ENCODE results near the gene HEMGN. TPM values are rescaled to one million over a fixed set of nuclear protein-coding genes. Genes with fewer than 3 reads are reported as not detected.

The HEMGN gene
- total RNA-seq, 1 donor from 2014 or later = 0.14 TPM

- Histone ChIP-seq H3K9me3 (replicated peaks) (no peaks in the 10 kb centered on the region), H3K36me3 (peaks cover 34% of the 10 kb centered on the region)
- intact Hi-C loops (cut with micrococcal nuclease) = loop anchor here (5.0 kb wide), 1 partner anchor 188 kb away; no protein-coding TSS in a partner anchor
These were observed 37.8 kb downstream of the HEMGN start for GRCh38 chr9:97900103-97900737.

DNA sequence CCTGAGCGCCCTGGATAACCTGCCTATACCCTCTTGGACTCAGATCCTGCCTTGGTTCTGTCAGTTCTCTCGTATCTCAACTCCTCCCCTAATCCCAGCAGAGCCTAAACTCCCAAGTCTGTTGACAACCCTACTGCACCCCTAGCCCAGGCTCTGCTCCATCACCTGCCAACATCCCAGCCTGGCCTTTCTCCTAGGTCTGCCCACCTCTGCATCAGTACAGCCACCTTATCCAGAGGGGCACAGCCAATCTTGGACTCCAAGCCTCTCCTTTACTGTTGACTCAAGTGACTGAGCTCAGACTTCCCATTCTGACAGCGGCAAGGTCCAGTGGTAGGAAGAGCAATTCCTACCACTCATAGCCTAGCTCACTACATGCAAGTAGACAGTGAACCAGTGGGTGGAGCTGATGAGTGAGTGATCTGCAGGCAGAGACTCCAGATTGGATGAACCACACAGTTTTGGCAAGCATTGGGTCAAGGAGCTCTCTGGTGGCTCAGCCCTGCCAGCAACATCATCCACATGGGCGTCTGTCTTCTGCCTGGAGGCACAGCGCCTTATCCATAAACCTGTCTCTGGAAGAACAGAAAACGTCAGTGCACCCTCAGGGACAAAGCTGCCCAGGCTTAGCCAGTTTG lies 42.2 kb downstream of the HEMGN start:
- no peak for DNase-seq
- peaks cover 21% of the 10 kb centered on the region for H3K36me3 ChIP-seq
- no peak overlapping the region for H3K4me3 ChIP-seq
- H3K4me1 ChIP-seq = no peaks in the 10 kb centered on the region
- H3K9me3 ChIP-seq (replicated peaks) = peaks cover 19% of the 10 kb centered on the region
- intact Hi-C loops (cut with micrococcal nuclease) = no loop called here
- TF ChIP-seq, protein P1, sequence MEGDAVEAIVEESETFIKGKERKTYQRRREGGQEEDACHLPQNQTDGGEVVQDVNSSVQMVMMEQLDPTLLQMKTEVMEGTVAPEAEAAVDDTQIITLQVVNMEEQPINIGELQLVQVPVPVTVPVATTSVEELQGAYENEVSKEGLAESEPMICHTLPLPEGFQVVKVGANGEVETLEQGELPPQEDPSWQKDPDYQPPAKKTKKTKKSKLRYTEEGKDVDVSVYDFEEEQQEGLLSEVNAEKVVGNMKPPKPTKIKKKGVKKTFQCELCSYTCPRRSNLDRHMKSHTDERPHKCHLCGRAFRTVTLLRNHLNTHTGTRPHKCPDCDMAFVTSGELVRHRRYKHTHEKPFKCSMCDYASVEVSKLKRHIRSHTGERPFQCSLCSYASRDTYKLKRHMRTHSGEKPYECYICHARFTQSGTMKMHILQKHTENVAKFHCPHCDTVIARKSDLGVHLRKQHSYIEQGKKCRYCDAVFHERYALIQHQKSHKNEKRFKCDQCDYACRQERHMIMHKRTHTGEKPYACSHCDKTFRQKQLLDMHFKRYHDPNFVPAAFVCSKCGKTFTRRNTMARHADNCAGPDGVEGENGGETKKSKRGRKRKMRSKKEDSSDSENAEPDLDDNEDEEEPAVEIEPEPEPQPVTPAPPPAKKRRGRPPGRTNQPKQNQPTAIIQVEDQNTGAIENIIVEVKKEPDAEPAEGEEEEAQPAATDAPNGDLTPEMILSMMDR (IDR thresholded peaks at IDR 0.05; ENCODE audit: borderline replicate concordance) = no peak
- no peaks in the 10 kb centered on the region for H3K27me3 ChIP-seq (ENCODE audit: low read depth)
- H3K27ac ChIP-seq (replicated peaks) = no peak overlapping the region

More at GRCh38 chr9:97900103-97900737, 37.8 kb downstream of the HEMGN start:
- Histone ChIP-seq H3K4me3 (no peak overlapping the region), H3K27me3 (ENCODE audit: low read depth) (no peaks in the 10 kb centered on the region), H3K27ac (replicated peaks) (no peak overlapping the region), H3K4me1 (no peaks in the 10 kb centered on the region)
- TF ChIP-seq, protein P1 (IDR thresholded peaks at IDR 0.05; ENCODE audit: borderline replicate concordance) = no peak
- no peak for DNase-seq

DNA sequence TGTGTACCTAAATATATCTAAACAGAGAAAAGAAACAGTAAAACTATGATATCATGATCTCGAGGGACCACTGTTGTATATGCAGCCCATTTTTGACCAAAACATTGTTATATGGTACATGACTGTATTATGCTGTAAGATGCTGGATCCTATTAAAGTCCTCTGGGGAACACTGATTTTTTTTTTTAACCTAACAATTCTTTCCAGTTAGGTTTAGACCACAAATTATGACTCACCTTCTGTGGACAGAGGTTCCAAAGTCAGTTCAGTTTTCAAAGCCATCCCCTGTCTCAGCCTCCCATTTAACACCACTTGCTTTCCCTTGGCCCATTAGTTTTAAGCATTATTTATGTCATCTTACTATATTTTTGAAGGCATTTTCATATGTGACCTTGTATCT lies 42.8 kb downstream of the HEMGN start:
- Histone ChIP-seq H3K4me3 (no peak overlapping the region), H3K27me3 (ENCODE audit: low read depth) (no peaks in the 10 kb centered on the region), H3K4me1 (no peaks in the 10 kb centered on the region), H3K9me3 (replicated peaks) (peaks cover 19% of the 10 kb centered on the region), H3K36me3 (peaks cover 21% of the 10 kb centered on the region), H3K27ac (replicated peaks) (no peak overlapping the region)
- DNase-seq = no peak
- TF ChIP-seq, protein P1 (IDR thresholded peaks at IDR 0.05; ENCODE audit: borderline replicate concordance) = no peak
- intact Hi-C loops (cut with micrococcal nuclease) = no loop called here

- no peak overlapping the region for H3K4me3 ChIP-seq
- H3K9me3 ChIP-seq (replicated peaks) = peaks cover 19% of the 10 kb centered on the region
- no peak overlapping the region for H3K27ac ChIP-seq (replicated peaks)
- H3K27me3 ChIP-seq (ENCODE audit: low read depth) = peaks cover 8% of the 10 kb centered on the region
- intact Hi-C loops (cut with micrococcal nuclease) = no loop called here
- peaks cover 10% of the 10 kb centered on the region for H3K36me3 ChIP-seq
- TF ChIP-seq, protein P1 (IDR thresholded peaks at IDR 0.05; ENCODE audit: borderline replicate concordance) = no peak
- no peak for DNase-seq
- no peaks in the 10 kb centered on the region for H3K4me1 ChIP-seq
These were observed 45.6 kb downstream of the HEMGN start for GRCh38 chr9:97892421-97892820.

- Histone ChIP-seq H3K9me3 (replicated peaks) (peaks cover 19% of the 10 kb centered on the region), H3K27me3 (ENCODE audit: low read depth) (peaks cover 12% of the 10 kb centered on the region), H3K27ac (replicated peaks) (no peak overlapping the region), H3K4me3 (no peak overlapping the region), H3K36me3 (peaks cover 8% of the 10 kb centered on the region), H3K4me1 (no peaks in the 10 kb centered on the region)
- DNase-seq = no peak
- intact Hi-C loops (cut with micrococcal nuclease) = no loop called here
- TF ChIP-seq, protein P1 (IDR thresholded peaks at IDR 0.05; ENCODE audit: borderline replicate concordance) = no peak
These were observed 46.2 kb downstream of the HEMGN start for GRCh38 chr9:97891736-97892135.
